ENCODE results near the gene SAP30L.

GRCh38 chr5:154505567-154505966, 59.8 kb downstream of the SAP30L start:
- TF ChIP-seq, protein P1, sequence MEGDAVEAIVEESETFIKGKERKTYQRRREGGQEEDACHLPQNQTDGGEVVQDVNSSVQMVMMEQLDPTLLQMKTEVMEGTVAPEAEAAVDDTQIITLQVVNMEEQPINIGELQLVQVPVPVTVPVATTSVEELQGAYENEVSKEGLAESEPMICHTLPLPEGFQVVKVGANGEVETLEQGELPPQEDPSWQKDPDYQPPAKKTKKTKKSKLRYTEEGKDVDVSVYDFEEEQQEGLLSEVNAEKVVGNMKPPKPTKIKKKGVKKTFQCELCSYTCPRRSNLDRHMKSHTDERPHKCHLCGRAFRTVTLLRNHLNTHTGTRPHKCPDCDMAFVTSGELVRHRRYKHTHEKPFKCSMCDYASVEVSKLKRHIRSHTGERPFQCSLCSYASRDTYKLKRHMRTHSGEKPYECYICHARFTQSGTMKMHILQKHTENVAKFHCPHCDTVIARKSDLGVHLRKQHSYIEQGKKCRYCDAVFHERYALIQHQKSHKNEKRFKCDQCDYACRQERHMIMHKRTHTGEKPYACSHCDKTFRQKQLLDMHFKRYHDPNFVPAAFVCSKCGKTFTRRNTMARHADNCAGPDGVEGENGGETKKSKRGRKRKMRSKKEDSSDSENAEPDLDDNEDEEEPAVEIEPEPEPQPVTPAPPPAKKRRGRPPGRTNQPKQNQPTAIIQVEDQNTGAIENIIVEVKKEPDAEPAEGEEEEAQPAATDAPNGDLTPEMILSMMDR (IDR thresholded peaks at IDR 0.05): no peak
- TF ChIP-seq EP300 (IDR thresholded peaks at IDR 0.05): no peak
- TF ChIP-seq POLR2AphosphoS5 (IDR thresholded peaks at IDR 0.05): no peak
- TF ChIP-seq POLR2A (IDR thresholded peaks at IDR 0.05): no peak
